Measurements from ENCODE around the gene MAFG. TPM values are rescaled to one million over a fixed set of nuclear protein-coding genes. Genes with fewer than 3 reads are reported as not detected.

Gene MAFG
- total and polyA plus RNA-seq, 7 donors = 8.8 to 21.9 (median 16.8) TPM

- WGBS, 2 donors = 2 to 4% methylated on average over 98 of the region's 98 CpGs
- Histone ChIP-seq H3K36me3 (no peaks in the 10 kb centered on the region), H3K4me1 (peaks cover 0 to 28% (median 23%) of the 10 kb centered on the region in 4 donors), H3K4me3 (peak overlapping the region in 3 of 4 donors; percentile 22 to 50 (median 44)), H3K27ac (no peak overlapping the region), H3K9me3 (no peaks in the 10 kb centered on the region), H3K27me3 (peaks cover 38 to 82% (median 63%) of the 10 kb centered on the region in 3 donors)
- peak; percentile 51 for DNase-seq
- intact Hi-C loops (cut with DNase I) = no loop called here
- TF ChIP-seq POLR2AphosphoS5 (IDR thresholded peaks at IDR 0.05) = no peak
- TF ChIP-seq CTCF (IDR thresholded peaks at IDR 0.05) = no peak
These were observed 32.8 kb upstream of the MAFG start for GRCh38 chr17:81960130-81960958.

- intact Hi-C loops (cut with DNase I) = loop anchor here (1.0 to 2.0 kb wide), 2 partner anchors 62 to 195 kb away; no protein-coding TSS in a partner anchor
- TF ChIP-seq POLR2AphosphoS5 (IDR thresholded peaks at IDR 0.05) (no peak), CTCF (IDR thresholded peaks at IDR 0.05) (peak in 1 of 4 experiments; percentile 78)
- H3K4me3 ChIP-seq = peak overlapping the region in 3 of 4 donors; percentile 22 to 50 (median 44)
- 1% methylated on average over 112 of the region's 112 CpGs for WGBS, 2 donors
- peaks cover 38 to 83% (median 63%) of the 10 kb centered on the region in 3 donors for H3K27me3 ChIP-seq
- no peaks in the 10 kb centered on the region for H3K36me3 ChIP-seq
- peak; percentile 84 for DNase-seq
- no peaks in the 10 kb centered on the region for H3K9me3 ChIP-seq
- H3K27ac ChIP-seq = no peak overlapping the region
- peaks cover 0 to 28% (median 23%) of the 10 kb centered on the region in 4 donors for H3K4me1 ChIP-seq
These were observed 32.0 kb upstream of the MAFG start for GRCh38 chr17:81959362-81960129.

- Histone ChIP-seq H3K36me3 (no peaks in the 10 kb centered on the region), H3K27me3 (peaks cover 38 to 87% (median 63%) of the 10 kb centered on the region in 3 donors), H3K4me3 (peak overlapping the region in 1 of 4 donors; percentile 50), H3K9me3 (no peaks in the 10 kb centered on the region), H3K4me1 (peaks cover 0 to 28% (median 23%) of the 10 kb centered on the region in 4 donors), H3K27ac (no peak overlapping the region)
- no peak for DNase-seq
- no peak for TF ChIP-seq POLR2AphosphoS5 (IDR thresholded peaks at IDR 0.05)
- no peak for TF ChIP-seq CTCF (IDR thresholded peaks at IDR 0.05)
- TF ChIP-seq POLR2A (IDR thresholded peaks at IDR 0.05) = no peak
- intact Hi-C loops (cut with DNase I) = loop anchor here (1.0 to 2.0 kb wide), 2 partner anchors 63 to 196 kb away; no protein-coding TSS in a partner anchor
- WGBS, 2 donors = 49 to 67% methylated on average over 15 of the region's 15 CpGs
These were observed 31.3 kb upstream of the MAFG start for GRCh38 chr17:81958633-81959342.

GRCh38 chr17:81957691-81958432 lies 30.3 kb upstream of the MAFG start:
- Histone ChIP-seq H3K36me3 (no peaks in the 10 kb centered on the region), H3K9me3 (no peaks in the 10 kb centered on the region), H3K27me3 (peaks cover 38 to 85% (median 56%) of the 10 kb centered on the region in 3 donors), H3K4me1 (peaks cover 0 to 28% (median 23%) of the 10 kb centered on the region in 4 donors), H3K27ac (no peak overlapping the region), H3K4me3 (no peak overlapping the region)
- no peak for TF ChIP-seq CTCF (IDR thresholded peaks at IDR 0.05)
- no peak for TF ChIP-seq POLR2A (IDR thresholded peaks at IDR 0.05)
- no peak for TF ChIP-seq EP300 (IDR thresholded peaks at IDR 0.05)
- TF ChIP-seq POLR2AphosphoS5 (IDR thresholded peaks at IDR 0.05) = no peak
- DNase-seq = no peak
- intact Hi-C loops (cut with DNase I) = loop anchor here (2.0 kb wide), 1 partner anchor 197 kb away; no protein-coding TSS in a partner anchor
- 56 to 83% methylated on average over 19 of the region's 19 CpGs for WGBS, 2 donors

Measured in sigmoid colon (tissue), 7 donors.